ENCODE data around the gene TMEM30A. TPM values are rescaled to one million over a fixed set of nuclear protein-coding genes. Genes with fewer than 3 reads are reported as not detected.

The TMEM30A gene
- total RNA-seq, 1 donor from 2014 or later, result 118 TPM

- peak overlapping the region; percentile 90 for H3K4me3 ChIP-seq (ENCODE audit: low read depth, low read length)
- H3K27me3 ChIP-seq (ENCODE audit: control insufficient read depth, insufficient read depth, low read length), result no peaks in the 10 kb centered on the region
- DNase-seq (ENCODE audit: low read depth) (peak; percentile 17), FAIRE-seq (no peak)
- no peak for TF ChIP-seq CTCF (IDR thresholded peaks at IDR 0.05; ENCODE audit: insufficient read depth, low read length, severe bottlenecking)
- H3K36me3 ChIP-seq (ENCODE audit: control insufficient read depth, insufficient read depth, low read length), result no peaks in the 10 kb centered on the region
These were observed 523 bp downstream of the TMEM30A start for GRCh38 chr6:75283907-75284631.

- DNase-seq (ENCODE audit: low read depth), result peak; percentile 29
- no peak for FAIRE-seq
- no peaks in the 10 kb centered on the region for H3K36me3 ChIP-seq (ENCODE audit: control insufficient read depth, insufficient read depth, low read length)
- TF ChIP-seq CTCF (IDR thresholded peaks at IDR 0.05; ENCODE audit: insufficient read depth, low read length, severe bottlenecking), result no peak
- H3K4me3 ChIP-seq (ENCODE audit: low read depth, low read length), result peak overlapping the region; percentile 17
- no peaks in the 10 kb centered on the region for H3K27me3 ChIP-seq (ENCODE audit: control insufficient read depth, insufficient read depth, low read length)
These were observed 1.9 kb downstream of the TMEM30A start for GRCh38 chr6:75282706-75283105.

- no peak for FAIRE-seq
These were observed 2.9 kb downstream of the TMEM30A start for GRCh38 chr6:75281653-75282052.

GRCh38 chr6:75280131-75280855, 4.3 kb downstream of the TMEM30A start:
- DNase-seq (ENCODE audit: low read depth) (peak; percentile 52), FAIRE-seq (no peak)
- Histone ChIP-seq H3K27me3 (ENCODE audit: control insufficient read depth, insufficient read depth, low read length) (no peaks in the 10 kb centered on the region), H3K36me3 (ENCODE audit: control insufficient read depth, insufficient read depth, low read length) (no peaks in the 10 kb centered on the region), H3K4me3 (ENCODE audit: low read depth, low read length) (no peak overlapping the region)
- no peak for TF ChIP-seq CTCF (IDR thresholded peaks at IDR 0.05; ENCODE audit: insufficient read depth, low read length, severe bottlenecking)

More at GRCh38 chr6:75281653-75282052, 2.9 kb downstream of the TMEM30A start:
- H3K27me3 ChIP-seq (ENCODE audit: control insufficient read depth, insufficient read depth, low read length), result no peaks in the 10 kb centered on the region
- peak; percentile 30 for DNase-seq (ENCODE audit: low read depth)
- H3K36me3 ChIP-seq (ENCODE audit: control insufficient read depth, insufficient read depth, low read length), result no peaks in the 10 kb centered on the region
- no peak overlapping the region for H3K4me3 ChIP-seq (ENCODE audit: low read depth, low read length)
- no peak for TF ChIP-seq CTCF (IDR thresholded peaks at IDR 0.05; ENCODE audit: insufficient read depth, low read length, severe bottlenecking)

- TF ChIP-seq CTCF (IDR thresholded peaks at IDR 0.05; ENCODE audit: insufficient read depth, low read length, severe bottlenecking), result no peak
- no peak overlapping the region for H3K4me3 ChIP-seq (ENCODE audit: low read depth, low read length)
- FAIRE-seq (no peak), DNase-seq (ENCODE audit: low read depth) (no peak)
- H3K27me3 ChIP-seq (ENCODE audit: control insufficient read depth, insufficient read depth, low read length), result no peaks in the 10 kb centered on the region
- no peaks in the 10 kb centered on the region for H3K36me3 ChIP-seq (ENCODE audit: control insufficient read depth, insufficient read depth, low read length)
These were observed 5.2 kb downstream of the TMEM30A start for GRCh38 chr6:75279418-75279817.

Measured in bronchial epithelial cell (primary cell).